HEK293T (cell line): ENCODE measurements around the gene MARCHF5.

Experiments
- CTBP1 ChIP-seq: fragments of 450-650 bp; IDR thresholded peaks from 2 replicates; pipeline ENCODE4 v1.6.1; 2016; ENCODE audit warnings: borderline replicate concordance
- FOXA1 ChIP-seq: fragments of 450-650 bp; IDR thresholded peaks from 2 replicates; pipeline ENCODE4 v1.6.1; 2016; ENCODE audit warnings: mild to moderate bottlenecking
- HDGF ChIP-seq: fragments of 450-650 bp; IDR thresholded peaks from 2 replicates; pipeline ENCODE4 v1.6.1; 2017; ENCODE audit warnings: antibody characterized with exemption, borderline replicate concordance
- SP1 ChIP-seq: fragments of 450-650 bp; IDR thresholded peaks from 2 replicates; pipeline ENCODE4 v1.6.1; 2017

- TF ChIP-seq SP1, result no peak
- TF ChIP-seq HDGF, result no peak
- TF ChIP-seq CTBP1, result no peak
- TF ChIP-seq FOXA1, result no peak
Measured at GRCh38 chr10:92291616-92291865, 574 bp downstream of the MARCHF5 start.
